Body of pancreas (tissue), 4 donors: ENCODE results near the gene DCTN4. TPM values are rescaled to one million over a fixed set of nuclear protein-coding genes. Genes with fewer than 3 reads are reported as not detected.
A peak's percentile ranks its signal among the peaks of the same experiment; 100 is the strongest.
"Not testable (repeated sequence)": the region's sequence is repeated elsewhere in the genome, so short reads cannot be mapped to it uniquely, and the experiment has no call there.

Experiments
- ATAC-seq: fragments of 150-250 bp; one replicate; pipeline ENCODE4 v1.9.1; 2016
- DNase-seq, 4 donors: peaks; one replicate each; pipeline ENCODE4 v3.0.0-alpha.2; 2019
- H3K27ac ChIP-seq, 4 donors: fragments of 200-600 bp; sonication (generic); 1 replicate in 3 of 4; 2 replicates in 1 of 4; pipeline versions ENCODE4 v1.5.1 to v1.6.1; 2016 to 2019; ENCODE audit warnings: mild to moderate bottlenecking in 1 of 4, mixed read lengths in 1 of 4, moderate library complexity in 1 of 4
- H3K27me3 ChIP-seq, 2 donors: fragments of 200-600 bp; sonication (generic); one replicate each; pipeline ENCODE4 v1.6.0; 2016; ENCODE audit warnings: mild to moderate bottlenecking in 1 of 2
- H3K36me3 ChIP-seq, 2 donors: fragments of 200-600 bp; sonication (generic); replicated peaks in 1 of 2; 2 replicates each; pipeline ENCODE4 v1.5.1; 2016; ENCODE audit warnings: low read depth in 2 of 2; ENCODE audit not compliant: insufficient read depth in 1 of 2
- H3K4me1 ChIP-seq: fragments of 200-600 bp; sonication (generic); one replicate; pipeline ENCODE4 v1.6.0; 2016
- H3K4me3 ChIP-seq, 2 donors: fragments of 200-600 bp; sonication (generic); 1 replicate in 1 of 2; 2 replicates in 1 of 2; pipeline ENCODE4 v1.5.1; 2016 to 2019
- H3K9me3 ChIP-seq, 3 donors: fragments of 200-600 bp; sonication (generic); 1 replicate in 2 of 3; 2 replicates in 1 of 3; pipeline ENCODE4 v1.5.1; 2016
- POLR2A ChIP-seq, 3 donors: fragments of 450-650 bp; IDR thresholded peaks; one replicate each; pipeline ENCODE4 v1.6.1; 2016; ENCODE audit warnings: antibody characterized with exemption in 3 of 3, mild to moderate bottlenecking in 2 of 3
- WGBS, 2 donors: methylation state at CpG; one replicate each; pipeline ENCODE4 v1.1.5; 2017; 5-methylcytosine and 5-hydroxymethylcytosine counted together
- intact Hi-C: fragments of 100-400 bp; cut with DNase I; formaldehyde crosslinking; loops from one replicate; pipeline ENCODE4 v1.15.1; 2023
- total RNA-seq, 2 donors: library from RNA; depleted of rRNA; stranded (reverse); fragments of >200 nt; gene quantifications; one replicate each; pipeline ENCODE4 v1.1.0, GENCODE V29; 2016
- TF ChIP-seq, protein P1 (sequence below), 7 experiments: fragments of 450-650 bp in 4 of 7; fragments of 200-600 bp in 3 of 7; sonication (generic) in 3 of 7; IDR thresholded peaks; one replicate each; pipeline ENCODE4 v1.5.1; 2016 to 2019; ENCODE audit warnings: antibody characterized with exemption in 7 of 7

DCTN4 gene
- total RNA-seq, 2 donors from 2014 or later, result 30.6 to 49.4 TPM

DNA sequence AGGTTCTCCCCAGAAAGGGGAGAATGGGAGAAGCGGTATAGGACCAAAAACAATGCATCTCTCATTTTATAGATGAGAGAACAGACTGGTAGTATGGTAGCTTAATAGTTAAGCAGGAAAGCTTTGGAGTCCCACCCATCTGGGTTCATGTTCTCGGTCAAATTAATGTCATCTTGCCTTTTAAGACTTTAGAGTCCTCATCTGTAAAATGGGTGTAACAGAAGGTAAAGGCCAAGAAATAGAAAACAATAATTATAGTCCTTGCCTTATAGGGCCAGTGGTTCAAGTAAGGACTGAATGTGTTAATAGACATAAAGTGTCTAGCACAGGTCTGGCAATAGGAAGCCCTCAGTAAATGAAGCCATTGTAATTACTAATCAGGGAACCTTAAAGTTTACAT, 36.1 kb upstream of the DCTN4 start:
- ATAC-seq, result no peak
- TF ChIP-seq POLR2A (IDR thresholded peaks at IDR 0.05), result no peak
- TF ChIP-seq, protein P1, sequence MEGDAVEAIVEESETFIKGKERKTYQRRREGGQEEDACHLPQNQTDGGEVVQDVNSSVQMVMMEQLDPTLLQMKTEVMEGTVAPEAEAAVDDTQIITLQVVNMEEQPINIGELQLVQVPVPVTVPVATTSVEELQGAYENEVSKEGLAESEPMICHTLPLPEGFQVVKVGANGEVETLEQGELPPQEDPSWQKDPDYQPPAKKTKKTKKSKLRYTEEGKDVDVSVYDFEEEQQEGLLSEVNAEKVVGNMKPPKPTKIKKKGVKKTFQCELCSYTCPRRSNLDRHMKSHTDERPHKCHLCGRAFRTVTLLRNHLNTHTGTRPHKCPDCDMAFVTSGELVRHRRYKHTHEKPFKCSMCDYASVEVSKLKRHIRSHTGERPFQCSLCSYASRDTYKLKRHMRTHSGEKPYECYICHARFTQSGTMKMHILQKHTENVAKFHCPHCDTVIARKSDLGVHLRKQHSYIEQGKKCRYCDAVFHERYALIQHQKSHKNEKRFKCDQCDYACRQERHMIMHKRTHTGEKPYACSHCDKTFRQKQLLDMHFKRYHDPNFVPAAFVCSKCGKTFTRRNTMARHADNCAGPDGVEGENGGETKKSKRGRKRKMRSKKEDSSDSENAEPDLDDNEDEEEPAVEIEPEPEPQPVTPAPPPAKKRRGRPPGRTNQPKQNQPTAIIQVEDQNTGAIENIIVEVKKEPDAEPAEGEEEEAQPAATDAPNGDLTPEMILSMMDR (IDR thresholded peaks at IDR 0.05), result no peak
- no peaks in the 10 kb centered on the region for H3K9me3 ChIP-seq
- DNase-seq, result no peak
- no peaks in the 10 kb centered on the region for H3K36me3 ChIP-seq
- no peak overlapping the region for H3K27ac ChIP-seq
- H3K27me3 ChIP-seq, result no peaks in the 10 kb centered on the region
- peaks cover 6% of the 10 kb centered on the region for H3K4me1 ChIP-seq
- H3K4me3 ChIP-seq, result no peak overlapping the region
- intact Hi-C loops, result no loop called here
- WGBS, 2 donors, result 95 to 100% methylated on average over 2 of the region's 2 CpGs

DNA sequence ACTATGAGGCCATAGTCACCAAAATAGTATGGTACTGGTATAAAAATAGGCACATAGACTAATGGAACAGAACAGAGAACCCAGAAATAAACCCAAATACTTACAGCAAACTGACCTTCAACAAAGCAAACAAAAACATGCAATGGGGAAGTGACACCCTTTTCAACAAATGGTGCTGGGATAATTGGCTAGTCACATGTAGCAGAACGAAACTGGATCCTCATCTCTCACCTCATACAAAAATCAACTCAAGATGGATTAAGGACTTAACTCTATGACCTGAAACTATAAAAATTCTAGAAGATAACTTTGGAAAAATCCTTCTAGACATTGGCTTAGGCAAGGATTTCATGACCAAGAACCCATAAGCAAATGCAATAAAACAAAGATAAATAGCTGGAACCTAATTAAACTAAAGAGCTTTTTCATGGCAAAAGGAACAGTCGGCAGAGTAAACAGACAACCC, 34.6 kb upstream of the DCTN4 start:
- H3K27ac ChIP-seq, intact Hi-C loops, DNase-seq, H3K4me3 ChIP-seq, H3K4me1 ChIP-seq, H3K9me3 ChIP-seq, ATAC-seq, H3K36me3 ChIP-seq, H3K27me3 ChIP-seq: not testable (repeated sequence)
- 69 to 70% methylated on average over 2 of the region's 2 CpGs for WGBS, 2 donors

DNA sequence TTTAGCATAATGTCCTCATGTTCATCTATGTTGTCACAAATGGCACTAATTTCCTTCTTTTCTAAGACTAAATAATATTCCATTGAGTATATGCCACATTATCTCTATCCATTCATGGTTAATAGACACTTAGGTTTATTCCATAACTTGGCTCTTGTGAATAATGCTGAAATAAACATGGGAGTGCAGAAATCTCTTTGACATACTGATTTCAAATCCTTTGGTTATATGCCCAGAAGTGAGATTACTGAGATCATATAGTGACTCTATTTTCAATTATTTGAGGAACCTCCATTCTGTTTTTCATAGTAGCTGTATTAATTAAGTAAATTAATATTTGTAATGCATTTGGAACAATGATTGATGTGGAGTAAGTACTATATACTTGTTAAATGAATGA, 32.7 kb upstream of the DCTN4 start:
- Histone ChIP-seq H3K36me3 (no peaks in the 10 kb centered on the region), H3K27me3 (no peaks in the 10 kb centered on the region), H3K9me3 (no peaks in the 10 kb centered on the region), H3K27ac (no peak overlapping the region), H3K4me1 (peaks cover 13% of the 10 kb centered on the region), H3K4me3 (no peak overlapping the region)
- DNase-seq (no peak), ATAC-seq (no peak)
- intact Hi-C loops, result no loop called here
- TF ChIP-seq POLR2A (IDR thresholded peaks at IDR 0.05), result no peak
- TF ChIP-seq, protein P1 (IDR thresholded peaks at IDR 0.05), result no peak

DNA sequence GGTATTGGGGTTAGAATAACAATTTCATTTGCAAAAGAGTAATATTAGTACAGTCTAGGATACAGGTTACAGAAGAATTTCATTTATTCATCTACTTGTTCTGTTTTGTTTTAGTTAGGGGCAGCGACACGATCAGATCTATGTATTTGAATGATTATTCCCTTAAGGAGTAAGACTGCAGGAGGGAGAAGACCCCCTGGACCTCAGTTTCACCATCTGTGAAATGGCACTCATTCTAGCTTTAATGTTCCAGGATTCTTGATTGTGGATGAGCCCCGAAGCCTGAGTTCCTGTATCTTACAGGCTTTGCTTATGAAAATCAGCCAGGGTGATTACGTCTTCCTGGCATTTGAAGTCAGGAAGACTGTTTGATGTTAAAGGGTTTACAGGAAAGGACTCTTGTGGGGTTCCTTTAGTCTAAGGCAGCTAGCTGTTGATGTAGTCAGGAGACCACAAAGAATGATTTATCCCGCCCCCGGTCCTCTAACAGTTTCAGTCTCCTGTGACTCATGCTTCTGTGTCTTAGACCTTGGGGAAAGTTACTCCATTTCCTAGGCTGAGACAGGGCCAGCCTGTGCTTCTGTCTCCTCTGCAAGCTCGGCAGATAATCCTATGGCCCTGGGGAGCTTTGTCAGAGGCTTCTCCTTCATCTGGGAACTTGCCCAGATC, 31.3 kb upstream of the DCTN4 start:
- ATAC-seq, result peak; percentile 69
- no peaks in the 10 kb centered on the region for H3K27me3 ChIP-seq
- WGBS, 2 donors, result 69 to 71% methylated on average over 7 of the region's 7 CpGs
- H3K4me3 ChIP-seq, result no peak overlapping the region
- TF ChIP-seq, protein P1 (IDR thresholded peaks at IDR 0.05), result no peak
- TF ChIP-seq POLR2A (IDR thresholded peaks at IDR 0.05), result peak in 1 of 3 donors; percentile 10
- H3K36me3 ChIP-seq, result no peaks in the 10 kb centered on the region
- peaks cover 13% of the 10 kb centered on the region for H3K4me1 ChIP-seq
- intact Hi-C loops, result no loop called here
- DNase-seq, result peak in 3 of 4 donors; percentile 35 to 77 (median 40)
- no peaks in the 10 kb centered on the region for H3K9me3 ChIP-seq
- H3K27ac ChIP-seq, result peak overlapping the region in 3 of 4 donors; percentile 13 to 57 (median 41)

DNA sequence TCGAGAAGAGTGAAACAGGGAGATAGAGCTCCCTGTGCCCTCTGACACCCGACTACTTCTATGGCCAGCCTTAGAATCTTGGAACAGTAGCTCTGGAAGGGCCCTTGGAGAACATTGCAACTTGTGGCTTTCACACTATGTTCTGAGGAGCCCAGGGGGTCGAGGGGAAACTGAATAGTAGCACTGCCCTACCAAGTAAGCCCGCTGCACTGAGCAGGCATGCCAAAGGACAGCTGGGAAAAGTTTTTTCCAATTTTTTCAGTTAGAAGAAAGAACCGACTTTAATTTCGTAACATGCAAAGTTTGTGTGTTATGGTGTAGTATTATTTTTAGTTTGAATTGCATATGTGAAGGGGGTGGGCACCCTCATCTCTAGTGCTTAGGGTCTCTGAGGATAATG, 30.6 kb upstream of the DCTN4 start:
- DNase-seq (no peak), ATAC-seq (no peak)
- 74 to 89% methylated on average over 6 of the region's 6 CpGs for WGBS, 2 donors
- no peak for TF ChIP-seq POLR2A (IDR thresholded peaks at IDR 0.05)
- TF ChIP-seq, protein P1 (IDR thresholded peaks at IDR 0.05), result no peak
- intact Hi-C loops, result no loop called here
- Histone ChIP-seq H3K27ac (peak overlapping the region in 3 of 4 donors; percentile 13 to 57 (median 41)), H3K4me3 (no peak overlapping the region), H3K4me1 (peaks cover 13% of the 10 kb centered on the region), H3K27me3 (no peaks in the 10 kb centered on the region), H3K9me3 (no peaks in the 10 kb centered on the region), H3K36me3 (no peaks in the 10 kb centered on the region)
